Measurements from ENCODE around the gene CCR3.

CCR3 gene

GRCh38 chr3:46209746-46210470 is 32.4 kb upstream of the CCR3 start:
- 0 out of 2 replicates have a peak, but pooled peaks cover 6% of the 10 kb centered on the region for H3K4me1 ChIP-seq (ENCODE audit: insufficient read depth, low read length)
- H3K9ac ChIP-seq (ENCODE audit: low read depth, low read length): no peak overlapping the region
- no peaks in the 10 kb centered on the region for H3K36me3 ChIP-seq (ENCODE audit: insufficient read depth, low read length)
- no peaks in the 10 kb centered on the region for H3K9me3 ChIP-seq (ENCODE audit: control insufficient read depth, insufficient read depth, low read length)

GRCh38 chr3:46212101-46212500 is 30.2 kb upstream of the CCR3 start:
- no peaks in the 10 kb centered on the region for H3K36me3 ChIP-seq (ENCODE audit: insufficient read depth, low read length)
- no peaks in the 10 kb centered on the region for H3K9me3 ChIP-seq (ENCODE audit: control insufficient read depth, insufficient read depth, low read length)
- H3K4me1 ChIP-seq (ENCODE audit: insufficient read depth, low read length): 0 out of 2 replicates have a peak, but pooled peaks cover 6% of the 10 kb centered on the region
- no peak overlapping the region for H3K9ac ChIP-seq (ENCODE audit: low read depth, low read length)

- no peaks in the 10 kb centered on the region for H3K36me3 ChIP-seq (ENCODE audit: insufficient read depth, low read length)
- no peak overlapping the region for H3K9ac ChIP-seq (ENCODE audit: low read depth, low read length)
- H3K4me1 ChIP-seq (ENCODE audit: insufficient read depth, low read length): 0 out of 2 replicates have a peak, but pooled peaks cover under 1% of the 10 kb centered on the region
- no peaks in the 10 kb centered on the region for H3K9me3 ChIP-seq (ENCODE audit: control insufficient read depth, insufficient read depth, low read length)
Measured at GRCh38 chr3:46213201-46213600, 29.1 kb upstream of the CCR3 start.

GRCh38 chr3:46214751-46215352 is 27.4 kb upstream of the CCR3 start:
- no peak overlapping the region for H3K9ac ChIP-seq (ENCODE audit: low read depth, low read length)
- H3K4me1 ChIP-seq (ENCODE audit: insufficient read depth, low read length): no peaks in the 10 kb centered on the region
- H3K36me3 ChIP-seq (ENCODE audit: insufficient read depth, low read length): no peaks in the 10 kb centered on the region
- no peaks in the 10 kb centered on the region for H3K9me3 ChIP-seq (ENCODE audit: control insufficient read depth, insufficient read depth, low read length)

GRCh38 chr3:46215810-46216414 is 26.3 kb upstream of the CCR3 start:
- H3K9me3 ChIP-seq (ENCODE audit: control insufficient read depth, insufficient read depth, low read length): no peaks in the 10 kb centered on the region

GRCh38 chr3:46218196-46218709 is 24.0 kb upstream of the CCR3 start:
- Histone ChIP-seq H3K9ac (ENCODE audit: low read depth, low read length) (no peak overlapping the region), H3K36me3 (ENCODE audit: insufficient read depth, low read length) (no peaks in the 10 kb centered on the region), H3K9me3 (ENCODE audit: control insufficient read depth, insufficient read depth, low read length) (no peaks in the 10 kb centered on the region), H3K4me1 (ENCODE audit: insufficient read depth, low read length) (no peaks in the 10 kb centered on the region)

More at GRCh38 chr3:46215810-46216414, 26.3 kb upstream of the CCR3 start:
- Histone ChIP-seq H3K36me3 (ENCODE audit: insufficient read depth, low read length) (no peaks in the 10 kb centered on the region), H3K4me1 (ENCODE audit: insufficient read depth, low read length) (no peaks in the 10 kb centered on the region), H3K9ac (ENCODE audit: low read depth, low read length) (no peak overlapping the region)

- no peak overlapping the region for H3K9ac ChIP-seq (ENCODE audit: low read depth, low read length)
- no peaks in the 10 kb centered on the region for H3K9me3 ChIP-seq (ENCODE audit: control insufficient read depth, insufficient read depth, low read length)
- H3K4me1 ChIP-seq (ENCODE audit: insufficient read depth, low read length): no peaks in the 10 kb centered on the region
- no peaks in the 10 kb centered on the region for H3K36me3 ChIP-seq (ENCODE audit: insufficient read depth, low read length)
Measured at GRCh38 chr3:46221391-46221790, 20.9 kb upstream of the CCR3 start.

- Histone ChIP-seq H3K9me3 (ENCODE audit: control insufficient read depth, insufficient read depth, low read length) (no peaks in the 10 kb centered on the region), H3K4me1 (ENCODE audit: insufficient read depth, low read length) (no peaks in the 10 kb centered on the region), H3K36me3 (ENCODE audit: insufficient read depth, low read length) (no peaks in the 10 kb centered on the region), H3K9ac (ENCODE audit: low read depth, low read length) (no peak overlapping the region)
Measured at GRCh38 chr3:46221938-46222337, 20.3 kb upstream of the CCR3 start.

GRCh38 chr3:46222435-46223161 is 19.7 kb upstream of the CCR3 start:
- Histone ChIP-seq H3K9me3 (ENCODE audit: control insufficient read depth, insufficient read depth, low read length) (no peaks in the 10 kb centered on the region), H3K36me3 (ENCODE audit: insufficient read depth, low read length) (no peaks in the 10 kb centered on the region), H3K4me1 (ENCODE audit: insufficient read depth, low read length) (no peaks in the 10 kb centered on the region), H3K9ac (ENCODE audit: low read depth, low read length) (no peak overlapping the region)

GRCh38 chr3:46228260-46229242 is 13.7 kb upstream of the CCR3 start:
- H3K9me3 ChIP-seq (ENCODE audit: control insufficient read depth, insufficient read depth, low read length): no peaks in the 10 kb centered on the region

GRCh38 chr3:46231323-46231722 is 10.9 kb upstream of the CCR3 start:
- no peaks in the 10 kb centered on the region for H3K36me3 ChIP-seq (ENCODE audit: insufficient read depth, low read length)
- H3K4me1 ChIP-seq (ENCODE audit: insufficient read depth, low read length): no peaks in the 10 kb centered on the region
- H3K9ac ChIP-seq (ENCODE audit: low read depth, low read length): no peak overlapping the region
- H3K9me3 ChIP-seq (ENCODE audit: control insufficient read depth, insufficient read depth, low read length): no peaks in the 10 kb centered on the region

More at GRCh38 chr3:46228260-46229242, 13.7 kb upstream of the CCR3 start:
- no peaks in the 10 kb centered on the region for H3K4me1 ChIP-seq (ENCODE audit: insufficient read depth, low read length)
- no peak overlapping the region for H3K9ac ChIP-seq (ENCODE audit: low read depth, low read length)
- no peaks in the 10 kb centered on the region for H3K36me3 ChIP-seq (ENCODE audit: insufficient read depth, low read length)

GRCh38 chr3:46233194-46233593 is 9.1 kb upstream of the CCR3 start:
- no peaks in the 10 kb centered on the region for H3K36me3 ChIP-seq (ENCODE audit: insufficient read depth, low read length)

GRCh38 chr3:46235425-46235824 is 6.8 kb upstream of the CCR3 start:
- H3K36me3 ChIP-seq (ENCODE audit: insufficient read depth, low read length): no peaks in the 10 kb centered on the region
- no peak overlapping the region for H3K9ac ChIP-seq (ENCODE audit: low read depth, low read length)
- no peaks in the 10 kb centered on the region for H3K4me1 ChIP-seq (ENCODE audit: insufficient read depth, low read length)
- H3K9me3 ChIP-seq (ENCODE audit: control insufficient read depth, insufficient read depth, low read length): no peaks in the 10 kb centered on the region

More at GRCh38 chr3:46233194-46233593, 9.1 kb upstream of the CCR3 start:
- no peaks in the 10 kb centered on the region for H3K9me3 ChIP-seq (ENCODE audit: control insufficient read depth, insufficient read depth, low read length)
- no peaks in the 10 kb centered on the region for H3K4me1 ChIP-seq (ENCODE audit: insufficient read depth, low read length)
- H3K9ac ChIP-seq (ENCODE audit: low read depth, low read length): no peak overlapping the region

All from ES-I3 (cell line).